Hippocampal formation (tissue), 2 donors: ENCODE data around the gene WDR90.
A peak's percentile ranks its signal among the peaks of the same experiment; 100 is the strongest.

Experiments
- DNase-seq, 2 donors: peaks; one replicate each; lab custom pipeline; 2025; lab: John Stamatoyannopoulos, UW

Gene WDR90

GRCh38 chr16:638836-639235 is 10.3 kb upstream of the WDR90 start:
- DNase-seq, result no peak

- no peak for DNase-seq
These were observed 8.6 kb upstream of the WDR90 start for GRCh38 chr16:640614-641013.

- DNase-seq, result peak; percentile 71 to 72
These were observed 7.6 kb upstream of the WDR90 start, which contains the start of gene MCRIP2 for GRCh38 chr16:641326-642188. TSS of gene MCRIP2 (plus strand) at chr16:641828. CDS start at chr16:641992, 164 bp downstream.

GRCh38 chr16:642189-643049 is 6.7 kb upstream of the WDR90 start:
- DNase-seq, result peak in 1 of 2 donors; percentile 31

DNA sequence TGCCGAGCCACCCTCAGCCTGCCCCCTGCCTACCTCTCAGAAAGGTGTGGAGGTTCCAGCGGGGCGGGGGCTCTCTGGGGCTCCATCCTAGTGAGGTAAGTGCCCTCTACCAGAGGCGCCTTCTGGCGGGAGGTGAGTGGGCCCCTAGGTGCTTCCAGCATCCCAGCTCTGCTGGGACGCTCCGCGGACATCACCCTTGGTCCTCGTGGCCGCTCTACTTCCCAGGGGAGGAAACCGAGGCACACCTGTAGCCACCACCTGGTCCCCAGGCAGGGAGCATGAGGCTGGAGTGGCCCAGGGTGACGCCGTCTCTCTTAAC is 6.2 kb upstream of the WDR90 start:
- no peak for DNase-seq

GRCh38 chr16:644556-644955 is 4.6 kb upstream of the WDR90 start:
- DNase-seq, result no peak

DNA sequence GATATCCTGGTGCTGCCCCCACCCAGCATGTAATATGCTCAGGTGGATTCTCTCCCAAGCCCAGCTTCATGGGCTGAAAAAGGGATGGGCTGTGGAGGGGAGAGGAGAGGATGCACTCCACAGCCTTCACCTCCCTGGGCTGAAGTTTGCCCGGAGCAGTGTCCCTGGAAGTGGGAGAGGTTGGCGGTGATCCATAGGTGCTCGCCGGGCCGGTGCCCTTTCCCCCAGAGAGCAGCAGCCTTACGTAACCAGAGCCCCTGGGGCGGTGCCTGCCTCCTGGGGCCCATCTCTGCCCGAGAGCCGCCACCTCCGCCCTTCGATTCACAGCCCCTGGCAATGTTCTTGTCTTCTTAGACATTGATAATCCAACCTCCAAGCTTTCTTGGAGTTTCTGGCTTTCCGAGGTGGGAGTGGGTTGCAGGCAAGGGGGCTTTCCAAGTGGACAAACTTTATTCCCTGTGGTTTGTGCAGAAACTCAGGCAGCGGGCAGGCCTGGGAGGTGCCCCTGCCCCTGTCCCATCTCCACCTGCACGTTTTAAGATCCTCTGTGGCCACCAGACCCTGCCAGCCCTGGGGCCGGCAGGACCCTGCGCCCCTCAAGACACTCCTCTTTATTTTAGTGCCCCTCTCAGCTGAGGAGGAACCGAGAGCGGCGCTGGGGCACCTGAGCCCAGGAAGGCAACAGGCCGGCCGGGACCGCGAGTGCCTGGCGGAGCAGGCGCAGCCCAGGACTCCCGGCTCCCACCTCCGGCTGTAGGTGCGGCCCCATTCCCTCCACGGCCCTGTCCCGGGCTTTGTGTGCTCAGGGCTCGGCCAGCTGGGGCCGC is 3.1 kb upstream of the WDR90 start:
- DNase-seq, result no peak

- DNase-seq, result no peak
These were observed 2.4 kb upstream of the WDR90 start for GRCh38 chr16:646679-647172.

GRCh38 chr16:647173-647902 is 1.8 kb upstream of the WDR90 start:
- DNase-seq, result peak in 1 of 2 donors; percentile 14

GRCh38 chr16:648071-648780 is 939 bp upstream of the WDR90 start:
- DNase-seq, result peak in 1 of 2 donors; percentile 12

DNA sequence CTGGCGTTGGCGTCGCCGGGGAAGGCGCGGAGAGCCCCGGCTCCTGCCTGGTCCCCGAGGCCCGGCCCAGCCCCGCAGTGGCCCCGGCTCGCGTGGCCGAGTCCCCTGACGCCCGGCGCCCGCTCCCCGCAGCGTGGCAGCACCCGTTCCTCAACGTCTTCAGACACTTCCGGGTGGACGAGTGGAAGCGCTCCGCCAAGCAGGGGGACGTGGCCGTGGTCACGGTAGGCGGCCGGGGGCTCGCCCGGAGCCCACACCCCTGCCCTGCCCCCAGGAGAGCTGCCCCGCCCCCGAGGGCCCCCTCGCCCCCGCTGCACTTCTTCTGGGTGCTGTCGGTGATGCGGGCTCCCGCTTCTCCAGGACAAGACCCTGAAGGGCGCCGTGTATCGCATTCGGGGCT is 466 bp downstream of the WDR90 start:
- DNase-seq, result no peak

GRCh38 chr16:651844-652243 is 2.7 kb downstream of the WDR90 start:
- no peak for DNase-seq

- DNase-seq, result no peak
These were observed 3.5 kb downstream of the WDR90 start for GRCh38 chr16:652454-653305.

- DNase-seq, result no peak
These were observed 4.9 kb downstream of the WDR90 start for GRCh38 chr16:654034-654433.

GRCh38 chr16:657487-657886 is 8.3 kb downstream of the WDR90 start:
- DNase-seq, result no peak

- DNase-seq, result no peak
These were observed 9.8 kb downstream of the WDR90 start for GRCh38 chr16:658679-659571.

DNA sequence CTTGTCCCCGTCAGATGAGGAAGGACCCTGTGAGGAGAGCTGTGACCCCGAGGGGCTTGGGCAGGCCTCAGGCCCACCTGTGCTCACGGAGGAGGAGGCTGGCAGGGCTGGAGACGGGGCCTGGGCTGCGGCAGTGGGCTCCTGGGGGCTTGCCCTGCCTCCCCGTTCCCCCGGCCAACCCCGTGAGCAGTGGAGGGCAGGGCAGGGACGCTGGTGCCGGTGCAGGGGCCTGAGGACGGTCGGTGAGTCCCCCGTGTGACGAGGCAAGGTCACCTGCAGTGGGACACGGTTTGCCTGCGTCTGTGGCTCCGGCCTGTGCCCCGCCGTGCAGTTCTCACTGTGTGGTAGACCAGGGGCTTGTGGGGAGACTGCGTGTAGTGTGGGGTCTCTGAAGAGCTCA is 10.5 kb downstream of the WDR90 start:
- DNase-seq, result no peak

DNA sequence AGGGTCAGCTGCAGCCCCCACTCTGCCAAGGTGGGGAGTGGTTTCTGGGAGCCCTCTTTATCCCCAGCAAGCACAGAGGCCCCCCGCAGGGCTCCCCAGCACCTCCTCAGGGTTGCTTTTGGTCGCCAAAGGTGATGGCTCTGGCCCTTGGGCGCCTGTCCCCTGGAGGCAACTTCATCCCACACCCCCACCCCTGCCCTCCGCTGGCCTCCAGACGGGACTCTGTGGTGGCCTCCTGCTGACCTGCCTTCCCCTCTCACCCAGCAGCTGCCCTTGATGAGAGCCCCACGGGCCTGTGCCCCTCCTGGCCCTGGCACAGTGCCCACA is 10.9 kb downstream of the WDR90 start:
- DNase-seq, result no peak
